Left lobe of liver (tissue), 2 donors: Measurements from ENCODE around the gene CTDP1. TPM values are rescaled to one million over a fixed set of nuclear protein-coding genes. Genes with fewer than 3 reads are reported as not detected.
"Not testable (repeated sequence)": the region's sequence is repeated elsewhere in the genome, so short reads cannot be mapped to it uniquely, and the experiment has no call there.

Experiments
- ATAC-seq: fragments of 200-7000 bp; cut with Tn5 transposase; one replicate; pipeline ENCODE4 v1.9.1; 2020; ENCODE audit warnings: mild to moderate bottlenecking, moderate library complexity
- DNase-seq: peaks from one replicate; pipeline ENCODE4 v3.0.0-alpha.2; 2020; ENCODE audit warnings: low spot score
- total RNA-seq: library from RNA; stranded (reverse); gene quantifications from one replicate; pipeline ENCODE4 v1.2.1, GENCODE V29; 2021
- donor health status: DM: no; HTN: no; CAD: no; lungs with moderate emphysema.
- donor health status: DM: no; HTN: yes; CAD: no.

CTDP1 gene
- total RNA-seq, 1 donor from 2014 or later, result 10.1 TPM

- DNase-seq, result no peak
These were observed 57.2 kb downstream of the CTDP1 start for GRCh38 chr18:79736846-79737245.

GRCh38 chr18:79737426-79737825 is 57.8 kb downstream of the CTDP1 start:
- DNase-seq (no peak), ATAC-seq (no peak)

More at GRCh38 chr18:79736846-79737245, 57.2 kb downstream of the CTDP1 start:
- no peak for ATAC-seq

- DNase-seq (no peak), ATAC-seq (no peak)
These were observed 58.4 kb downstream of the CTDP1 start for GRCh38 chr18:79738041-79738461.

GRCh38 chr18:79738581-79739439 is 59.2 kb downstream of the CTDP1 start:
- no peak for ATAC-seq
- no peak for DNase-seq

- ATAC-seq (no peak), DNase-seq (no peak)
These were observed 59.8 kb downstream of the CTDP1 start for GRCh38 chr18:79739440-79739778.

GRCh38 chr18:79740047-79740446 is 60.4 kb downstream of the CTDP1 start:
- not testable (repeated sequence) for ATAC-seq, DNase-seq

GRCh38 chr18:79740521-79741361 is 61.1 kb downstream of the CTDP1 start:
- DNase-seq (no peak), ATAC-seq (no peak)

- DNase-seq (no peak), ATAC-seq (no peak)
These were observed 61.7 kb downstream of the CTDP1 start for GRCh38 chr18:79741362-79741700.

- DNase-seq (no peak), ATAC-seq (no peak)
These were observed 62.5 kb downstream of the CTDP1 start for GRCh38 chr18:79742076-79742475.

GRCh38 chr18:79744625-79745024 is 65.0 kb downstream of the CTDP1 start:
- DNase-seq (no peak), ATAC-seq (no peak)

- ATAC-seq (no peak), DNase-seq (no peak)
These were observed 67.1 kb downstream of the CTDP1 start for GRCh38 chr18:79746730-79747129.

GRCh38 chr18:79747156-79747845 is 67.7 kb downstream of the CTDP1 start:
- DNase-seq (no peak), ATAC-seq (no peak)

- ATAC-seq, result no peak
- DNase-seq, result no peak
These were observed 68.9 kb downstream of the CTDP1 start for GRCh38 chr18:79748321-79749180.

GRCh38 chr18:79749251-79750191 is 69.9 kb downstream of the CTDP1 start:
- DNase-seq (no peak), ATAC-seq (no peak)

GRCh38 chr18:79750980-79751571 is 71.5 kb downstream of the CTDP1 start:
- peak; percentile 80 for DNase-seq
- ATAC-seq, result peak; percentile 90

GRCh38 chr18:79751918-79752578 is 72.4 kb downstream of the CTDP1 start:
- not testable (repeated sequence) for DNase-seq, ATAC-seq

- not testable (repeated sequence) for DNase-seq, ATAC-seq
These were observed 73.3 kb downstream of the CTDP1 start for GRCh38 chr18:79752946-79753345.

GRCh38 chr18:79753391-79753851 is 73.8 kb downstream of the CTDP1 start:
- no peak for ATAC-seq
- DNase-seq, result no peak
